GM12878 (cell line): ENCODE data around the gene MRPL28. TPM values are rescaled to one million over a fixed set of nuclear protein-coding genes. Genes with fewer than 3 reads are reported as not detected.

Source experiments
- ATAC-seq: fragments of 200-7000 bp; cut with Tn5 transposase; 3 replicates; pipeline ENCODE4 v1.9.1; 2020; ENCODE audit warnings: mild to moderate bottlenecking, moderate library complexity
- BruUV-seq: library from RNA; stranded (reverse); fragments of 400-500 nt; replicated peaks from 2 replicates; lab custom pipeline; 2021; lab: Mats Ljungman, UMichigan
- CTCF ChIA-PET: fragments of 300-600 bp; sonication (Branson Sonifier 250); formaldehyde crosslinking; extraction: SDS; loops from one replicate; lab custom pipeline; 2021; ENCODE audit warnings: inconsistent platforms; lab: Yijun Ruan, JAX
- POLR2A ChIA-PET: fragments of 350-600 bp; formaldehyde crosslinking; extraction: SDS; loops from one replicate; lab custom pipeline; 2021; ENCODE audit warnings: inconsistent platforms; lab: Charles Lee
- RAD21 ChIA-PET: fragments of 300-600 bp; sonication (Branson Sonifier 250); formaldehyde crosslinking; loops from one replicate; lab custom pipeline; 2023; ENCODE audit warnings: antibody characterized with exemption; ENCODE audit not compliant: unreplicated experiment; lab: Charles Lee
- SMC1A ChIA-PET: fragments of 300-600 bp; sonication (Branson Sonifier 250); formaldehyde crosslinking; loops from one replicate; lab custom pipeline; 2023; ENCODE audit not compliant: unreplicated experiment, uncharacterized antibody; lab: Charles Lee
- DNase-seq: peaks from one replicate; pipeline ENCODE4 v3.0.0-alpha.2; 2011; ENCODE audit warnings: low read depth, low spot score
- FAIRE-seq: peaks from 3 replicates; lab custom pipeline; 2011; peaks lifted over from hg19 to GRCh38; lab: Jason Lieb, UNC
- H2AFZ ChIP-seq: 2 replicates; pipeline ENCODE4 v1.6.0; 2011; ENCODE audit warnings: low read depth, low read length, control low read depth; ENCODE audit not compliant: control insufficient read depth
- H3K27ac ChIP-seq: 2 replicates; pipeline ENCODE4 v1.5.1; 2011; ENCODE audit warnings: control low read depth; ENCODE audit not compliant: control insufficient read depth, insufficient read depth
- H3K27me3 ChIP-seq, 2 experiments: replicated peaks in 1 of 2; 2 replicates each; pipeline versions ENCODE4 v1.6.0 to v1.6.1; 2011; ENCODE audit warnings: low read length in 1 of 2; ENCODE audit not compliant: control insufficient read depth in 2 of 2, insufficient read depth in 2 of 2
- H3K36me3 ChIP-seq, 2 experiments: 2 replicates each; pipeline ENCODE4 v1.5.1; 2011; ENCODE audit warnings: low read length in 1 of 2; ENCODE audit not compliant: control insufficient read depth in 2 of 2, insufficient read depth in 2 of 2
- H3K4me1 ChIP-seq: 2 replicates; pipeline ENCODE4 v1.6.1; 2011; ENCODE audit warnings: mild to moderate bottlenecking, low read length, moderate library complexity, mixed read lengths; ENCODE audit not compliant: control insufficient read depth, insufficient read depth
- H3K4me2 ChIP-seq: 2 replicates; pipeline ENCODE4 v1.6.0; 2011; ENCODE audit warnings: control low read depth; ENCODE audit not compliant: control insufficient read depth, insufficient read depth
- H3K4me3 ChIP-seq: fragments of 200-600 bp; sonication (generic); 2 replicates; pipeline ENCODE4 v1.5.1; 2016
- H3K79me2 ChIP-seq: 2 replicates; pipeline ENCODE4 v1.6.0; 2011; ENCODE audit warnings: low read length; ENCODE audit not compliant: control insufficient read depth, insufficient read depth
- H3K9ac ChIP-seq: 2 replicates; pipeline ENCODE4 v1.8.0; 2011; ENCODE audit warnings: low read length, control low read depth, mixed read lengths; ENCODE audit not compliant: control insufficient read depth, insufficient read depth
- H3K9me3 ChIP-seq: replicated peaks from 3 replicates; pipeline ENCODE4 v1.5.1; 2011; ENCODE audit warnings: mild to moderate bottlenecking, low read length; ENCODE audit not compliant: control insufficient read depth, insufficient read depth
- H4K20me1 ChIP-seq: 2 replicates; pipeline ENCODE4 v1.6.0; 2011; ENCODE audit not compliant: control insufficient read depth, insufficient read depth
- CEBPB ChIP-seq, 2 experiments: fragments of 150-350 bp in 1 of 2; IDR thresholded peaks; 2 replicates each; pipeline ENCODE4 v1.6.1; 2012 to 2014; ENCODE audit warnings: low read depth in 2 of 2, low read length in 2 of 2, borderline replicate concordance in 1 of 2, inconsistent platforms in 1 of 2
- E2F4 ChIP-seq: IDR thresholded peaks from 2 replicates; pipeline ENCODE4 v1.6.1; 2012; ENCODE audit warnings: low read depth, low read length, improper control_type of control experiment
- MAX ChIP-seq: IDR thresholded peaks from 2 replicates; pipeline ENCODE4 v1.6.1; 2012; ENCODE audit warnings: low read depth, low read length, improper control_type of control experiment
- MEF2A ChIP-seq: IDR thresholded peaks from 2 replicates; pipeline ENCODE4 v1.6.1; 2011; ENCODE audit warnings: low read depth, mild to moderate bottlenecking, low read length, moderate library complexity; ENCODE audit not compliant: insufficient read depth
- MLLT1 ChIP-seq: fragments of 450-650 bp; IDR thresholded peaks from 2 replicates; pipeline ENCODE4 v1.6.1; 2016; ENCODE audit warnings: mild to moderate bottlenecking
- RELA ChIP-seq: fragments of 450-650 bp; IDR thresholded peaks from 2 replicates; pipeline ENCODE4 v1.8.0; 2014; ENCODE audit warnings: borderline replicate concordance; ENCODE audit not compliant: partially characterized antibody
- SRF ChIP-seq, 2 experiments: IDR thresholded peaks; 2 replicates each; pipeline ENCODE4 v1.6.1; 2011; ENCODE audit warnings: low read depth in 2 of 2, low read length in 2 of 2, mild to moderate bottlenecking in 1 of 2, moderate library complexity in 1 of 2
- TARDBP ChIP-seq: IDR thresholded peaks from 2 replicates; pipeline ENCODE4 v1.6.1; 2016; ENCODE audit warnings: borderline replicate concordance
- WGBS: methylation state at CpG from one replicate; pipeline ENCODE4 v1.1.6; 2016; ENCODE audit warnings: low lambda C conversion rate; ENCODE audit not compliant: insufficient replicate concordance, insufficient coverage; ENCODE audit errors: missing lambda C conversion rate; 5-methylcytosine and 5-hydroxymethylcytosine counted together
- in situ Hi-C: fragments of 300-500 bp; cut with MboI; formaldehyde crosslinking; loops from 9 replicates; pipeline ENCODE4 v1.14.3; 2018; ENCODE audit warnings: mixed read lengths
- intact Hi-C: fragments of 100-400 bp; cut with micrococcal nuclease; formaldehyde crosslinking; loops from one replicate; pipeline ENCODE4 v1.14.2; 2022; ENCODE audit not compliant: unreplicated experiment
- polyA plus RNA-seq, 11 experiments: library from polyadenylated mRNA; depleted of rRNA in 4 of 11; unstranded in 6 of 11; stranded (reverse) in 5 of 11; fragments of >200 nt; fragmentation: Nextera tagmentation in 4 of 11; fragmentation: Illumina TruSeq in 1 of 11; extraction: Ambion mirVana in 4 of 11; extraction: Trizol in 1 of 11; gene quantifications; 1 replicate in 1 of 11; 2 replicates in 10 of 11; pipeline versions ENCODE4 v1.2.1 to v1.2.3, GENCODE V29; 2011 to 2016; ENCODE audit warnings: inconsistent platforms in 2 of 11, missing spikeins in 2 of 11, low read depth in 1 of 11
- total RNA-seq, 4 experiments: library from RNA; depleted of rRNA in 3 of 4; stranded (reverse); fragments of >200 nt in 3 of 4; fragmentation: Illumina TruSeq in 1 of 4; extraction: Trizol in 1 of 4; gene quantifications; 2 replicates each; pipeline versions ENCODE4 v1.2.1 to v1.2.3, GENCODE V29; 2013 to 2021

The MRPL28 gene
- total and polyA plus RNA-seq, 10 of the 15 experiments (the other 5 are each of a cell fraction or from before 2014, with no cell fraction given) = 1.6 to 185 (median 110) TPM

DNA sequence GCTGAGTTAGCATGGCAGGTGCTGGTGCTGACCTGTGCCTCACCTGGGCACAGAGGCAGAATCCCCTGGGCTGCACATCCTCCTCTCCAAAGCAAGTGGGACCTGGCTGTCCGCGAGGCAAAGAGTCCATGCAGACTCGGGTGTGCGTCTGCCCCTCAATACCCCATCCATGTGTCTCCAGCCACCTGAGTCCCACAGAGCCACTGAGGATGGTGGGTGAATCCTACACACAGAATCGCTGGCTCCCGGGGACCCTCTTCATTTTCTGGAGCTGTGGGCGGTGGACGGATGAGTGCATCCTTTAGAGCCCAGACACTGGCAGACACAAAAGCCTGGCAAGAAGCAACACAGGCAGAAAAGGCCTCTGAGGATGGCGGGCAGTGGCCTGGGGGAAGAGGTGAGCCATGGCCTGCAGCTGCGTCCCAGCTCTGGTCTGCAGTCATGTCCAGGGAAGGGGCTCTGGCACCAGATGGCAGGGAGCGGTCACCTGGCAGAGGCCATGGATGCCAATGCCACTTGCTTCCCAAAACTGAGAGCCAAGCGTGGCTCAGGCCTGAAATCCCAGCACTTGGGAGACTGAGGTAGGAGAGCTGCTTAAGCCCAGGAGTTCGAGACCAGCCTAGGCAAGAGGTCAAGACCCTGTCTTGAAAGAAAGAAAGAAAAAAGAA, 47.7 kb downstream of the MRPL28 start:
- RAD21 ChIA-PET = no interaction called here
- no TSS peak for BruUV-seq
- SMC1A ChIA-PET = no interaction called here

More for the DNA sequence above, 47.7 kb downstream of the MRPL28 start:
- Histone ChIP-seq H3K27me3 (no peaks in the 10 kb centered on the region), H3K9me3 (no peaks in the 10 kb centered on the region), H3K36me3 (peaks cover 3 to 13% of the 10 kb centered on the region in 2 experiments; a peak in 3 of 4 replicates), H3K4me3 (no peak overlapping the region), H2AFZ (no peak overlapping the region), H4K20me1 (no peaks in the 10 kb centered on the region), H3K4me1 (peaks cover 25% of the 10 kb centered on the region), H3K4me2 (no peak overlapping the region), H3K79me2 (peaks cover 18% of the 10 kb centered on the region), H3K27ac (no peak overlapping the region), H3K9ac (no peak overlapping the region)
- ChIA-PET CTCF (no interaction called here), POLR2A (interaction anchor here (1.6 kb wide), 1 partner anchor 27 kb away, joined by 4 read pairs; no protein-coding TSS in a partner anchor)
- ATAC-seq (no peak), FAIRE-seq (no peak), DNase-seq (no peak)
- TF ChIP-seq MLLT1 = no peak
- TF ChIP-seq TARDBP = no peak
- TF ChIP-seq RELA = no peak
- TF ChIP-seq CEBPB (IDR thresholded peaks at IDR 0.05; ENCODE audit: borderline replicate concordance in 1 of 2, low read depth in 2 of 2, low read length in 2 of 2) = no peak
- no peak for TF ChIP-seq MAX
- no peak for TF ChIP-seq E2F4
- no peak for TF ChIP-seq SRF (IDR thresholded peaks at IDR 0.05; ENCODE audit: low read depth in 2 of 2, low read length in 2 of 2)
- no peak for TF ChIP-seq MEF2A
- intact Hi-C loops = no loop called here
- in situ Hi-C loops = no loop called here
- WGBS = 98% methylated on average over 13 of the region's 13 CpGs
